ENCODE results near the gene DAZAP1. TPM values are rescaled to one million over a fixed set of nuclear protein-coding genes. Genes with fewer than 3 reads are reported as not detected.
A peak's percentile ranks its signal among the peaks of the same experiment; 100 is the strongest.

The DAZAP1 gene
- total RNA-seq, 1 experiment from 2014 or later, result 360 TPM

DNA sequence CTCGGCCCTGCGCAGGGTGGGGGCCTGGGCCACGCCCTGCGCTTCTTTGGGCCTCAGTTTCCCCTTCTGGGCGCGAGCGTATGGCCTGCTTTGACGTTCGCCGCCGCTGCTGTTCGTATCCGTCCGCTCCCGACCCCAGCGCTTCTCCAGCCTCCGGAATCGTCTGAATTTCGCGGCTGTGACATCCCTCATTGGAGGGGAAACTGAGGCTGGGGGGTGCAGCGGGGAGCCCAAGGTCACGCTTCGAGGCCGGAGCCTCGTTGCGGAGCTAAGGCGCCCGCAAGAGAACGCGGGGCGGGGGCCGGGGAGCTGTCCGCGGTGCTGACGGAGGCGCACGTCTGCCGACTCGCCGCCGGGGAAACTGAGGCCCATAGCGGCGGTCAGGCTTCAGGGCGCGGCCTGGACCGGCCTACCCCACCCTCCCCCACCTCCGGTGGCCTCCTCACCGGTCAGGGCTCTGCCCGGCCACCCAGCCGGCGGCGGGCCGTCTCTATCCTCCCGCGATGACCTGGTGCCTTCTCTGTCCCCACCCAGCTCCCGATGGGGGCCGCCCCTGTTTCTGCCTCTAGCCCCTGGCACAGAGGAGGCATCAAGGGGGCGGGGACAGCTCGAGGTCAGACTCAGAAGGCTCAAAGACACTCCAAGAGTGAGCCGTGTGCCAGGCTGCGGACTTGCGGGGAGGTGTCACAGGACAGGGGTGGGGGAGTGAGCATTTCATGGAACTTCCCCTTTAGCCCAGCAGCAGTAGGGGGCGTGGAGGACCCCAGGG lies 39.5 kb downstream of the DAZAP1 start (continued):
- TF ChIP-seq RELA (CRISPR knock-in tag; IDR thresholded peaks at IDR 0.05; ENCODE audit: borderline replicate concordance), result no peak
- TF ChIP-seq, protein P1, sequence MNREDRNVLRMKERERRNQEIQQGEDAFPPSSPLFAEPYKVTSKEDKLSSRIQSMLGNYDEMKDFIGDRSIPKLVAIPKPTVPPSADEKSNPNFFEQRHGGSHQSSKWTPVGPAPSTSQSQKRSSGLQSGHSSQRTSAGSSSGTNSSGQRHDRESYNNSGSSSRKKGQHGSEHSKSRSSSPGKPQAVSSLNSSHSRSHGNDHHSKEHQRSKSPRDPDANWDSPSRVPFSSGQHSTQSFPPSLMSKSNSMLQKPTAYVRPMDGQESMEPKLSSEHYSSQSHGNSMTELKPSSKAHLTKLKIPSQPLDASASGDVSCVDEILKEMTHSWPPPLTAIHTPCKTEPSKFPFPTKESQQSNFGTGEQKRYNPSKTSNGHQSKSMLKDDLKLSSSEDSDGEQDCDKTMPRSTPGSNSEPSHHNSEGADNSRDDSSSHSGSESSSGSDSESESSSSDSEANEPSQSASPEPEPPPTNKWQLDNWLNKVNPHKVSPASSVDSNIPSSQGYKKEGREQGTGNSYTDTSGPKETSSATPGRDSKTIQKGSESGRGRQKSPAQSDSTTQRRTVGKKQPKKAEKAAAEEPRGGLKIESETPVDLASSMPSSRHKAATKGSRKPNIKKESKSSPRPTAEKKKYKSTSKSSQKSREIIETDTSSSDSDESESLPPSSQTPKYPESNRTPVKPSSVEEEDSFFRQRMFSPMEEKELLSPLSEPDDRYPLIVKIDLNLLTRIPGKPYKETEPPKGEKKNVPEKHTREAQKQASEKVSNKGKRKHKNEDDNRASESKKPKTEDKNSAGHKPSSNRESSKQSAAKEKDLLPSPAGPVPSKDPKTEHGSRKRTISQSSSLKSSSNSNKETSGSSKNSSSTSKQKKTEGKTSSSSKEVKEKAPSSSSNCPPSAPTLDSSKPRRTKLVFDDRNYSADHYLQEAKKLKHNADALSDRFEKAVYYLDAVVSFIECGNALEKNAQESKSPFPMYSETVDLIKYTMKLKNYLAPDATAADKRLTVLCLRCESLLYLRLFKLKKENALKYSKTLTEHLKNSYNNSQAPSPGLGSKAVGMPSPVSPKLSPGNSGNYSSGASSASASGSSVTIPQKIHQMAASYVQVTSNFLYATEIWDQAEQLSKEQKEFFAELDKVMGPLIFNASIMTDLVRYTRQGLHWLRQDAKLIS (CRISPR knock-in tag; IDR thresholded peaks at IDR 0.05; ENCODE audit: borderline replicate concordance), result no peak
- TF ChIP-seq RORB (CRISPR knock-in tag; IDR thresholded peaks at IDR 0.05), result no peak
- TF ChIP-seq TCF7 (CRISPR knock-in tag; IDR thresholded peaks at IDR 0.05; ENCODE audit: low read depth), result peak; percentile 87; the same call in 1 of the 2 replicates
- TF ChIP-seq GABPB1 (CRISPR knock-in tag; IDR thresholded peaks at IDR 0.05), result no peak
- TF ChIP-seq ZNF263 (CRISPR knock-in tag; IDR thresholded peaks at IDR 0.05; ENCODE audit: low read depth), result 0 out of 2 replicates have a peak, but pooled peaks have one; percentile 42
- peak; percentile 85; the same call in 1 of the 2 replicates for TF ChIP-seq SMAD3 (CRISPR knock-in tag; IDR thresholded peaks at IDR 0.05; ENCODE audit: borderline replicate concordance)
- TF ChIP-seq JUN (CRISPR knock-in tag; IDR thresholded peaks at IDR 0.05), result peak; percentile 94
- peak; percentile 87 for TF ChIP-seq TEAD4 (CRISPR knock-in tag; IDR thresholded peaks at IDR 0.05)
- TF ChIP-seq TEAD1 (CRISPR knock-in tag; IDR thresholded peaks at IDR 0.05), result peak; percentile 89
- peak; percentile 72; the same call in 1 of the 2 replicates for TF ChIP-seq ZBTB43 (CRISPR knock-in tag; IDR thresholded peaks at IDR 0.05)
- peak; percentile 85 for TF ChIP-seq ZBTB21 (CRISPR knock-in tag; IDR thresholded peaks at IDR 0.05; ENCODE audit: borderline replicate concordance)
- TF ChIP-seq CREB1 (CRISPR knock-in tag; IDR thresholded peaks at IDR 0.05), result 0 out of 2 replicates have a peak, but pooled peaks have one; percentile 36
- peak; percentile 49; the same call in 1 of the 2 replicates for TF ChIP-seq NR2C2 (CRISPR knock-in tag; IDR thresholded peaks at IDR 0.05)
- no peak for TF ChIP-seq JAZF1 (CRISPR knock-in tag; IDR thresholded peaks at IDR 0.05)

DNA sequence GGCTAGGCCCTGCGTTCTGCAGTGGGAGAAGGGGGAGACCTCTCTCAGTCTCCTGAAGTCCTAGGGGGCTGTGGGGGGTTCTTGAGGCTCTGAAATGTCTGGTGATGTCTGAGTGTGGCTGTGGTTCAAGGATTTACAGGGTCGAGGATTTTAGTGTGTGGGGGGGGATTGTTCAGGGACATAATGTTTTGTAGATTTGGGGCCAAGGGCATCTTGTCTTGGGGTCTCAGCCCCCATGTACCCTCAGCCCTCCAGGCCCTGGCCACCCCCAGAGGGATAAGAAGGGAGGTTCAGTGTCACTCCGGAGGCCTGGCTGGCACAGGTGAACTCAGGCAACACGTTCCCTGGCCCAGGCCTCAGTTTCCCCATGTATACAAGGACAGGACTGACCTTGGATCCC lies 40.1 kb downstream of the DAZAP1 start:
- no peak overlapping the region for H3K27ac Mint-ChIP-seq
- ATAC-seq, result no peak
- ChIA-PET CTCF (interaction anchor here (1.3 kb wide), 2 partner anchors 11 to 18 kb away, joined by 3 to 9 read pairs; no protein-coding TSS in a partner anchor), POLR2A (no interaction called here)
- H3K36me3 Mint-ChIP-seq, result peaks cover 3% of the 10 kb centered on the region
- H3K27me3 Mint-ChIP-seq (ENCODE audit: low read depth), result peaks cover 60% of the 10 kb centered on the region
- TF ChIP-seq TP53 (CRISPR knock-in tag; IDR thresholded peaks at IDR 0.05) (no peak), MXD4 (CRISPR knock-in tag; IDR thresholded peaks at IDR 0.05; ENCODE audit: borderline replicate concordance) (no peak), ETV6 (CRISPR knock-in tag; IDR thresholded peaks at IDR 0.05) (no peak), STAT6 (CRISPR knock-in tag; conservative IDR thresholded peaks at IDR 0.05; ENCODE audit: low read depth) (no peak), PRRX2 (CRISPR knock-in tag; IDR thresholded peaks at IDR 0.05) (no peak), SMAD3 (CRISPR knock-in tag; IDR thresholded peaks at IDR 0.05; ENCODE audit: borderline replicate concordance) (no peak)
- TF ChIP-seq, protein P2, sequence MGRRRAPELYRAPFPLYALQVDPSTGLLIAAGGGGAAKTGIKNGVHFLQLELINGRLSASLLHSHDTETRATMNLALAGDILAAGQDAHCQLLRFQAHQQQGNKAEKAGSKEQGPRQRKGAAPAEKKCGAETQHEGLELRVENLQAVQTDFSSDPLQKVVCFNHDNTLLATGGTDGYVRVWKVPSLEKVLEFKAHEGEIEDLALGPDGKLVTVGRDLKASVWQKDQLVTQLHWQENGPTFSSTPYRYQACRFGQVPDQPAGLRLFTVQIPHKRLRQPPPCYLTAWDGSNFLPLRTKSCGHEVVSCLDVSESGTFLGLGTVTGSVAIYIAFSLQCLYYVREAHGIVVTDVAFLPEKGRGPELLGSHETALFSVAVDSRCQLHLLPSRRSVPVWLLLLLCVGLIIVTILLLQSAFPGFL (CRISPR knock-in tag; IDR thresholded peaks at IDR 0.05; ENCODE audit: borderline replicate concordance), result no peak
- TF ChIP-seq, protein P3, sequence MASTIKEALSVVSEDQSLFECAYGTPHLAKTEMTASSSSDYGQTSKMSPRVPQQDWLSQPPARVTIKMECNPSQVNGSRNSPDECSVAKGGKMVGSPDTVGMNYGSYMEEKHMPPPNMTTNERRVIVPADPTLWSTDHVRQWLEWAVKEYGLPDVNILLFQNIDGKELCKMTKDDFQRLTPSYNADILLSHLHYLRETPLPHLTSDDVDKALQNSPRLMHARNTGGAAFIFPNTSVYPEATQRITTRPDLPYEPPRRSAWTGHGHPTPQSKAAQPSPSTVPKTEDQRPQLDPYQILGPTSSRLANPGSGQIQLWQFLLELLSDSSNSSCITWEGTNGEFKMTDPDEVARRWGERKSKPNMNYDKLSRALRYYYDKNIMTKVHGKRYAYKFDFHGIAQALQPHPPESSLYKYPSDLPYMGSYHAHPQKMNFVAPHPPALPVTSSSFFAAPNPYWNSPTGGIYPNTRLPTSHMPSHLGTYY (CRISPR knock-in tag; IDR thresholded peaks at IDR 0.05), result no peak
- DNase-seq (ENCODE audit: low spot score), result no peak
- H3K9me3 Mint-ChIP-seq, result no peaks in the 10 kb centered on the region
- H3K4me1 Mint-ChIP-seq, result peaks cover 8% of the 10 kb centered on the region; the same call in 1 of the 2 replicates
- H3K4me3 Mint-ChIP-seq, result no peak overlapping the region
